OCI-LY3 (cell line): ENCODE results near the gene SULF2.

Experiments used
- EZH2phosphoT487 ChIP-seq: fragments of 200-600 bp; shearing (Covaris generic); IDR thresholded peaks from 2 replicates; pipeline ENCODE4 v1.6.1; 2018; ENCODE audit warnings: antibody characterized with exemption, mixed run types, low read depth
- TF ChIP-seq, protein P1 (sequence below): fragments of 200-600, 300-600 bp; sonication (generic); IDR thresholded peaks from 2 replicates; pipeline ENCODE4 v1.5.1; 2014; ENCODE audit warnings: antibody characterized with exemption, low read length, low read depth

DNA sequence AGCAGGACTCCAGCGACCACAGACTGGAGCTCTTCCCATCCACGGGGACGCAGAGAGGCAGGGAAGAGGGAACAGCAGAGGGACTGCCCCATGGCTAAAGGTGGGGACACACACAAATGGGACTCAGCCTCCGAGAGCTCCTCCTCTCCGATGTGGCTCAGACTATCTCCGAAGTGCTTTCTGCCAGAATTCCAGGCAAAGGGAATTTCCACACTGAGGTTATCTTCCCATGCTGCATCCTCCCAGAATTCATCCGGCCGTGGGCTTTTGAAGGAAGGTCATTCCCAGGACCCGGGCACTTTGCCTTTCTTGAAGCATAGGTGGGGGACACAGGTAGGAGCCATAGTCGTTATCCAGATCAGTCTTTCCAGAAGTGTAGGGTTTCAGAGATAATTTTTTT is 67.9 kb downstream of the SULF2 start:
- TF ChIP-seq, protein P1, sequence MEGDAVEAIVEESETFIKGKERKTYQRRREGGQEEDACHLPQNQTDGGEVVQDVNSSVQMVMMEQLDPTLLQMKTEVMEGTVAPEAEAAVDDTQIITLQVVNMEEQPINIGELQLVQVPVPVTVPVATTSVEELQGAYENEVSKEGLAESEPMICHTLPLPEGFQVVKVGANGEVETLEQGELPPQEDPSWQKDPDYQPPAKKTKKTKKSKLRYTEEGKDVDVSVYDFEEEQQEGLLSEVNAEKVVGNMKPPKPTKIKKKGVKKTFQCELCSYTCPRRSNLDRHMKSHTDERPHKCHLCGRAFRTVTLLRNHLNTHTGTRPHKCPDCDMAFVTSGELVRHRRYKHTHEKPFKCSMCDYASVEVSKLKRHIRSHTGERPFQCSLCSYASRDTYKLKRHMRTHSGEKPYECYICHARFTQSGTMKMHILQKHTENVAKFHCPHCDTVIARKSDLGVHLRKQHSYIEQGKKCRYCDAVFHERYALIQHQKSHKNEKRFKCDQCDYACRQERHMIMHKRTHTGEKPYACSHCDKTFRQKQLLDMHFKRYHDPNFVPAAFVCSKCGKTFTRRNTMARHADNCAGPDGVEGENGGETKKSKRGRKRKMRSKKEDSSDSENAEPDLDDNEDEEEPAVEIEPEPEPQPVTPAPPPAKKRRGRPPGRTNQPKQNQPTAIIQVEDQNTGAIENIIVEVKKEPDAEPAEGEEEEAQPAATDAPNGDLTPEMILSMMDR: no peak
- TF ChIP-seq EZH2phosphoT487: no peak
